GM12891 (cell line): Measurements from ENCODE around the gene KCTD15.

ENCODE experiments used
- DNase-seq: peaks from one replicate; pipeline ENCODE4 v3.0.0; 2011; ENCODE audit warnings: low spot score; ENCODE audit not compliant: insufficient read length
- FAIRE-seq: peaks from 2 replicates; lab custom pipeline; 2011; peaks lifted over from hg19 to GRCh38; lab: Jason Lieb, UNC
- PAX5 ChIP-seq: IDR thresholded peaks from 2 replicates; pipeline ENCODE4 v1.6.1; 2011; ENCODE audit warnings: low read length, moderate library complexity, mild to moderate bottlenecking; ENCODE audit not compliant: insufficient read depth, severe bottlenecking
- POLR2A ChIP-seq: IDR thresholded peaks from 2 replicates; pipeline ENCODE4 v1.6.1; 2011; ENCODE audit warnings: low read depth, low read length, control low read depth
- POLR2AphosphoS5 ChIP-seq: IDR thresholded peaks from 2 replicates; pipeline ENCODE4 v1.6.1; 2011; ENCODE audit warnings: low read depth, low read length, control low read depth
- POU2F2 ChIP-seq: IDR thresholded peaks from 2 replicates; pipeline ENCODE4 v1.6.1; 2011; ENCODE audit warnings: low read depth, mild to moderate bottlenecking, control low read depth, low read length, moderate library complexity
- SPI1 ChIP-seq: IDR thresholded peaks from 2 replicates; pipeline ENCODE4 v1.6.1; 2011; ENCODE audit warnings: low read depth, low read length, control low read depth
- TAF1 ChIP-seq: IDR thresholded peaks from 2 replicates; pipeline ENCODE4 v1.6.1; 2011; ENCODE audit warnings: low read depth, low read length, control low read depth

KCTD15 gene

DNA sequence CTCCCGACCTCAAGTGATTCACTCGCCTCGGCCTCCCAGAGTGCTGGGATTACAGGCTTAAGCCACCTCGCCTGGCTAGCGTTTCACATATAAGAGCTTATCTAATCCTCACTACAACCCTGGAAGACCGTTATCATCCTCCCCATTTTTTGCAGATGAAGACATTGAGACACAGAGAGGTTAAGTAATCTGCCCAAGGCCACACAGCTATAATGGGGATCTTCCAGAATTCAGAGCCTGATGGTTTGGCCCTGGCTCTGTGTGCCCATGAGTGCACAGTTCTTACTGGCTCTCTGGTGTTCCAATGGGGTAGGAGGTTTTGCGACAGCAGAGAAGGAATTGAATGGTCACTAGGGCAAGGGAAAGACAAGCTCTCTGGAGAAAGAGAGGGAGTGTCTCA, 16.8 kb upstream of the KCTD15 start:
- no peak for DNase-seq
- no peak for TF ChIP-seq SPI1
- no peak for TF ChIP-seq POLR2A
- no peak for TF ChIP-seq POU2F2
- TF ChIP-seq TAF1 = no peak
- TF ChIP-seq POLR2AphosphoS5 = no peak
- no peak for TF ChIP-seq PAX5
- FAIRE-seq = no peak

- FAIRE-seq (no peak), DNase-seq (no peak)
- TF ChIP-seq POLR2A (no peak), POU2F2 (no peak), PAX5 (no peak), TAF1 (no peak), SPI1 (no peak), POLR2AphosphoS5 (no peak)
These were observed 16.4 kb upstream of the KCTD15 start for GRCh38 chr19:33780251-33780650.

GRCh38 chr19:33780746-33781145, 15.9 kb upstream of the KCTD15 start:
- DNase-seq (no peak), FAIRE-seq (no peak)
- TF ChIP-seq SPI1 (no peak), POLR2A (no peak), PAX5 (no peak), POLR2AphosphoS5 (no peak), TAF1 (no peak), POU2F2 (no peak)

DNA sequence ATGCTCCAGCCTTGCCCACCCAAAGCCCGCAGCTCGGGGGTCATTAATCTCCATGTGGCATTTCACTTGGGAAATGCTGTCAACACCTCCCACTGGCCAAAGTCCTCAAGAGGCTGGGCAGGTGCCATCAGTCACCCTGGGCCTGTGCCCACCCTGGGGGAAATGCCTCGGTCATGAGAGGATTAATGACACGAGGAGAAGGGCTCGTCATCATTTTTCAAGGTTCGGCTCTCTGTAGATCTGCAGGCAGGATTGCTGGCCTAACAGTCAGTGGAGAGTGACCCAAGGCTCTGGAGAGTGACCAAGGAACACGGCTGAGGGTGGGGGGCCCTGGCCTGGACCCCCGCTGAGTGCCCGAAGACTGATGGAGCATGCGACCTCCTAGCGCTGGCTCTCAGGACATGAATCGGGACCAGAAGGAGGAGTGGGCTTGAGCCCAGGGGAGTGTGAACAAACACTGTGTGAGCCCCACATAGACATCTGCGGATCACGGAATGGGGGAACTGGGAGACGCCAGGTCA, 15.2 kb upstream of the KCTD15 start:
- no peak for FAIRE-seq
- no peak for TF ChIP-seq POU2F2
- TF ChIP-seq TAF1 = no peak
- no peak for TF ChIP-seq POLR2AphosphoS5
- TF ChIP-seq PAX5 = no peak
- TF ChIP-seq SPI1 = no peak
- no peak for TF ChIP-seq POLR2A
- no peak for DNase-seq

- TF ChIP-seq POLR2A (no peak), SPI1 (no peak), POLR2AphosphoS5 (no peak), TAF1 (no peak), PAX5 (no peak), POU2F2 (no peak)
- DNase-seq = no peak
- no peak for FAIRE-seq
These were observed 14.7 kb upstream of the KCTD15 start for GRCh38 chr19:33781996-33782395.

- DNase-seq (no peak), FAIRE-seq (no peak)
These were observed 12.2 kb upstream of the KCTD15 start for GRCh38 chr19:33784432-33784831.

DNA sequence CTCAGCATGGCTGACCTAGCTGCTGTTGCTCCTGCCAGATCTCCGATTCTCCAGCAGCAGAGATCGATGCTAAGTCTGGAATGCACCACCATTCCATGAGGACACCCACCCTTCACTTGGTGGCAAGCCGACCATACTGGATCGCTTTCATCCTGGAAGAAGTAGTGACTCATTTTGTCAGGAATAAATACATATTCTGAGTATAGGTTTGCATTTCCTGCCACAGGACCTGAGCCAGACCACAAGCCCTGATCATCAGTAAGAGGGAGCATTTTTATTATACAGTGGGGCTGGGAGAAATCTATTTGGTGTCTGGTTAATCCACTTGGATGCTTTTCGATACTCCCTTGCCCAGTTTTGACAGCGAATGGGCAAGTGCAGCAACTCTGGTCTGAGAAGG, 10.9 kb upstream of the KCTD15 start:
- FAIRE-seq (no peak), DNase-seq (no peak)
- TF ChIP-seq TAF1 (no peak), SPI1 (no peak), POLR2AphosphoS5 (no peak), POU2F2 (no peak), POLR2A (no peak), PAX5 (no peak)

More at GRCh38 chr19:33784432-33784831, 12.2 kb upstream of the KCTD15 start:
- TF ChIP-seq POU2F2 (no peak), TAF1 (no peak), POLR2A (no peak), SPI1 (no peak), POLR2AphosphoS5 (no peak), PAX5 (no peak)

DNA sequence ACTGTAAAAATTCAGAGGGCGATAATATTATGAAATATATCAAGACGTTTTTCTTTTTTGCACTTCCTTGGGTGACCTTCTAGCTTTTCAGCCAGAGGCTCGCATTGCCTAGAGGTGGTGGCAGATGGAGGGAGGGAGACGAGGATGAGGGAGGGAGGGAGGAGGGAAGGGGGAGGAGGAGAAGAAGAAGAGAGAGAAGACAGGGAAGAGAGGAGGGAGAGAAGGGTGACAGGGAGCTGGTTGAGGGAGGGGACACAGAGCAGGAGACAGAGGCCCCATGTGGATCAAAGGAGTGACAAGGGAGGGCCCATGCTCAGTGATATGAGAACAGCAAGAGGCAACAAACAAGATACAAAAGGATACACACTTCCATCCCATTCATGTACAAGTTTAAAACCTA, 8.0 kb upstream of the KCTD15 start:
- DNase-seq (no peak), FAIRE-seq (no peak)
- TF ChIP-seq SPI1 = no peak
- no peak for TF ChIP-seq POLR2AphosphoS5
- no peak for TF ChIP-seq POLR2A
- TF ChIP-seq PAX5 = no peak
- no peak for TF ChIP-seq POU2F2
- TF ChIP-seq TAF1 = no peak

- DNase-seq (no peak), FAIRE-seq (no peak)
- no peak for TF ChIP-seq POLR2A
These were observed 7.3 kb upstream of the KCTD15 start for GRCh38 chr19:33789344-33789743.
